Measurements from ENCODE around the gene CPVL.

Gene CPVL

DNA sequence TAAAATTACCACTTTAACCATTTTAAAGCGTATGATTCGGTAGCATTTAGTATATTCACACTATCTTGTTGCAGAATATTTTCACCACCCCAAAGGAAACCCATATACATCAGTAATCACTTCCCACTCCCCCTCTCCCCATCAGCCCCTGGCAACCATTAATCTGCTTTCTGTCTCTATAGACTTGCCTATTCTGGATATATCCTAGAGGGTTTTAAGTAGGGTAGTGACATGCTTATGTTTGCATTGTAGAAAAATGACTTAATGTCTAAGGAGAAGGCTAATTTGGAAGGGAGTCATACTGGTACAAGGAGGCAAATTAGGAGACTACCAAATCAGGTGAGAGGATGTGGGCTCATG, 145.6 kb downstream of the CPVL start:
- DNase-seq (ENCODE audit: low spot score): no peak

DNA sequence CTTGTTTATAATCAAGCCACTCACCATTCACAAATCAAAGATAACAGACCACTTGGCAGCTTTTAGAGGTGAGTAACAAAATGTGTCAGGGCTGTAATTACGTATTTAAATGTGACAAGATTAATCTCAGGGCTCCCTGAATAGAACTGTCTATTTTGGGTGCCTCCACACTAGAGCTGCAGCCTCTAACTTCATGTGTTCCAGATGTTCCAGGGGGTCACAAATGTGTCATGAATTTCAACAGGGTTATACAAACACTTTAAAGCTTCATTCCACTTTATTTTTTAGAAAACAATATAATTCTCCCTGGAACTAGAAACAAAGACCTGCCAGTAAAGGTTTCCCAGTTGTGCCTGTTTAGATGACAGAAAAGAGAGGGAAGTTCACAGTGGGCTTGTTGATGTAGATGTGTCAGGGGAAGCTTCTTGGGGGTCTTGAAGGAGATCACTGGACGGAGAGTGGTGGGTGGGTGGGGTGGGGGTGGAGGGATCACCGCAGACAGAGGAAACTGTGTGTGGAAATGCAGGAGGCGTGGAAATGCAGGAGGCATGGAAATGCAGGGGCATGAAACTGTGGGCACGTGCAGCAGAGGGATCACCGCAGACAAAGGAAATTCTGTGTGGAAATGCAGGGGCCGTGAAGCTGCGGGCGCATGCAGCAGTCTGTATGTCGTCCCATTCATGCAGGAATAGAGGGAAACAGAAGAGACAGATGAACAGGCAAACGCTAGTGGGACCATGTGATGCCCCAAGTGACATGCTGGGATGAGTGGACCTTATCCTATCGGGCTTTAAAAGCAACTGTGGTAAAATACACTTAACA, 146.2 kb downstream of the CPVL start:
- no peak for DNase-seq (ENCODE audit: low spot score)

DNA sequence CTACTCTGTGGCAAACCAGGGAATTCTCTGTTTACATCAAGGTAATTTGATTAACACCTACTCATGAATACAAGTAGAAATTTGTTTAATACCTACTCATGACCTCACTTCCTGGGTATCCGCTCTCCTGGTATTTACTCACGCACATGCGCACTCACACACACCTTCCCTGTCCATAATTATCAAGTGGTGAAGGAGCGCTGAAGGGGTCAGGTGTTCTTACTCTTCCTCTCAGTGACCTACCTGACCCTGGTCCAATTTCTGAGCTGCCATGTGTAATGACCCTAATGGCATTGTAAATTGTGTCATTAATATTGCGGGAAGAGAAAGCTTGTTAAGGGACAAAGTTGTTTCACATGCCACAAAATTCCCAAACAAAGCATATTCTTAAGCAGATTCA, 146.9 kb downstream of the CPVL start:
- DNase-seq (ENCODE audit: low spot score): no peak

DNA sequence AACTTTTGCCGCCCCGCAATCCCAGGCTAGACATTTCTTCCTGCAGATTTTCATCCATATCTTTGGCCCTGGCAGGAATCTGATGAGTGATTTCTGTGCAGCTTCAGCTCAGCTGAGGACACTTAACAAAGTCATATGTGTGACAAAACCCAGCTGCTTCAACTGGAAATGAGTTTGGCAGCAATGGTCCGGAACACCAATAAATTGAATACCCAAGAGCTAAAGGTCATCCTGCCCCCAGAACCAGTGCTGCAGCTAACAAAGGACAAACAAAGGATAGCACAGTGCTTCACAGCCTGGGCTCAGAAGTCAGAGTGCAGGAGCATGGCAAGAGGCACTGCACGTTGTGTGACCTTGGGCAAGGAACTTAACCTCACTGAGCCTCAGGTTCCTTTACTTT, 148.2 kb downstream of the CPVL start:
- no peak for DNase-seq (ENCODE audit: low spot score)

DNA sequence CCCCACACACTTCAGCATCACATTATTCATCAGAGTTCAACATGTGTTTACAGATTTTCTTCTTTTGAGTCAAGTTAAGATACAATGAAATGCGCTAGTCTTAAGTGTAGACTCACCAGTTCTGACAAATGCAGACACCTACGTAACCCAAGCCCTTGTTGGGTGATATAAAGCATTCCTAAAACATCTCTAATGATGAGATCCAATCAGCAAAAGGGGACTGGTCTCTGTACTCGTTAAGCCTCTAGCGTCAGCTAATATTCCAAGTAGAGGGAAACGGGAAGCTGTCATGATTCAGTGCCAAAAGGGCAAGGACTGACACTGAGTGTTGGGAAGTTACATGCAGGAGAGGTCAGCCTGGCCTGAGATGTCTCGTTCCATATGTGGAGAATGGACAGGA, 149.5 kb downstream of the CPVL start:
- DNase-seq (ENCODE audit: low spot score): no peak

DNA sequence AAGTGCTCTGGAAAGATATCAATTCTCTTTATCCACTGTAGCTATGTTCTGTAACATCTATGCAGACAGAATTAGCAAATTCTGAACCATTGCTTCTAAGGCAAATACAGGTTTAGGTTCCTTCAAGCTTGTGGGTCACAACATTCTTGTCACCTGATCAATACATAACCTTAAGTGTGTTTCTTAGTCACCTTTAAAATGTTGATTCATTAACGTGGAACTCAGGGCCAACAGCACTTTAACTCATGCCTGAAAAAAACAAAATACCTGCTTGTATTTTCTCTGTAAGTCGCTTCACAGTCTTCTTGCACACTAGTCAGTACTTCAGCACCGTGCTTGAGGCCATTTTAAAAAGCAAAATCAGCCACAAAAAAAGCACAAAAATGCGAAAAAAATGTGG, 153.0 kb downstream of the CPVL start:
- DNase-seq (ENCODE audit: low spot score): no peak

DNA sequence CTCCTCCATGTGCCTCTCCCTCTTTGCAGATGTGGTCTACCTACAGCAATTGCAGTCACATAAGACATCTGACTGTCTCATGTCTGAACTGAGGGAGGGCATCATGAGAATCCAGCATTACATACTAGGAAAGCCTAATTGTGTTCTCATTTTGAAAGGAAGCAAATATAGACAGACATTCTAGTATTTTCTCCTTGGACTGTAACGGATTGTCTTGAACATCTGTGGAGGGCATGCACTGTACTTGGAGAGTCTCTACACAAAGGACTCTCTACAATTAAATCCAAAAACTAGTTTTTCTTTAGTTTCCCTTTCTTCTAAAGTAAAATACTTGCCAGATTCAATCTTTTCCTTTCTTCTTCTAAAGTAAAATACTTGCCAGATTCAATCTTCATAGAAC, 153.5 kb downstream of the CPVL start:
- no peak for DNase-seq (ENCODE audit: low spot score)

DNA sequence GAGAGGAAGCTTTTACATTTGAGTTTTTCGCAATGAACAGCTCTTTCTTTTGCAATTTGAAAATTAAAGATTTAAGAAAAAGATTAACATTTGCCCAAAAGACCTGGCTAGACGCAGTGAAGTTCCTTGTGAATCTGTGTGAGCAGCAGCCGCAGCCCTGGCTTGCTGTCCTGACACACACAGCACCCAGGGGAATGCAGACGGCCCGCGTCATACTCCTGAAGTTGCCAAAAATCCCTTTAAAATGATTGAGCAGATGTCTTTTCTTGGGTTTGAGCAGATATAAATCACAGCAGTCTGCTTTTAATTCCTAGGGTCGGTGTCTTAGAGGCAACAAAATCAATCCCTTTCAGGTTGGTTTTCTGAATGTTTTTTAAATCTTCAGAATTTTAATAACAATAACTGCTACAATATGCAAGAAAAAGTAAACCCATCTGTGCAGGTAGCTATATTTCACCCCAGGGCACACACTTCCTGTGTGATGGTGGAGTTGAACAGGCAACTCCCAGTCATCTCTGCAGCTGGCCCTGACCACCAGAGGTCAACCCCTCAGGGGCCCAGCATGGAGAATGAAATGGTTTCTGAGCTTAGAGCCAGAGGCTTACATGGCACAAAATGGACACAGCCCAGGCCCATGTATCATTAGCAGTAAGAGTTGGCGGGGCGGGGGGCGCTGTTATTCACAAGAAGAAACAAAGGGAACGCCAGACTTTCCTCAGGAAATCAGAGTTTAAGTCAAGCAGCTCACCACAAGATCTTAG, 156.0 kb downstream of the CPVL start:
- DNase-seq (ENCODE audit: low spot score): no peak

DNA sequence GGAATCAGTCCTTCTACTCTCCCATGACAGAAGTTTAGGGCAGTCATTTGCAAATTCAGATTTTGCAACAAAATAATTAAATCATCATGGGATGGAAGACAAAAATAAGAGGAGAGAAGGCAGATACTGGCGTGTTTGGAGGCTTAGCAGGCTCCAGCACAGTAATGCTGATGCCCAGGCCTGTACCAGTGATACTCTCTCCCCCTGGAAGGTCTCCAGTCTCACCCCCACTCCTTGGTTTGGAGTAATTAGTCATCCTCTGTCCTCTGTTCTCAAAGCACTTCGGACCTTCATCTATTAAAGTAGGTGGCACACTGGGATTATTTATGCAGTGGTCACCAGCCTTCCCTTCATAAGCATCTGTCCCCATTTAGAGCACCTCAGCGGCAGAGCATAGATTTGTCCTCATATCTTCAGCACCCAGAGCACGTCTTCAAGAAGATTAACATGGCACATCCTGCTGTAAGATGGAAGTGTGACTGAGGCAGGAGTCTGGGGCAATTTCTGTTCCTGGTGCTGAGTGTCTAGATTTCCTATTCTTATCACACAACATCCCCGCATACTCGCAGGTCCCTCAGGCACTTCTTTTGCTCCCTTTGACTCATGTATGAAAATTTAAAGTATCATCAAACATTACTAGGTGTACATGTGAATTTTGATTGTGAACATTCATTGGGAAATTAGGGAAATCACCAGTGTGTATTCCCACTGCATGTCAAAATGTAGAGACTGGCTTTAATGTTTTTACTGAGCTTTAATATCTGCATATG, 156.9 kb downstream of the CPVL start:
- no peak for DNase-seq (ENCODE audit: low spot score)

DNA sequence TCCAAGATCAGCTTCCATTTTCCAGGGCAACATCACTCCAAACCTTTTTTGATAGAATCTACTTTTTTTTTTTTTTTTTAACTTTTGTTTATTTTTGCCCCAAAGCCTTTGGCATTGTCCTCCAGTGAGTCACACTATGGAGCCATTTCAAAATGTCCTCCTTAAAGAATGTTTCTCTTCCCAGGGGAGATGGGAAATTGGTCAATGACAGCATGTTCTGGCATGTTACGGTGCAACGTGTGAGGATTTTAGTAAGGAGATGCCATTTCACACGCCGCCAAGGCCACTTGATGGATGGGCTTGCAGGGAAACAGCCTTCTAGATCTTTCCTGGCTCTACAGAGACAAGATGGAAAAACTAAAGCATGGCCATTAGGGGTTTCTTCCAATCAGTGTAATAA, 157.5 kb downstream of the CPVL start:
- DNase-seq (ENCODE audit: low spot score): no peak

DNA sequence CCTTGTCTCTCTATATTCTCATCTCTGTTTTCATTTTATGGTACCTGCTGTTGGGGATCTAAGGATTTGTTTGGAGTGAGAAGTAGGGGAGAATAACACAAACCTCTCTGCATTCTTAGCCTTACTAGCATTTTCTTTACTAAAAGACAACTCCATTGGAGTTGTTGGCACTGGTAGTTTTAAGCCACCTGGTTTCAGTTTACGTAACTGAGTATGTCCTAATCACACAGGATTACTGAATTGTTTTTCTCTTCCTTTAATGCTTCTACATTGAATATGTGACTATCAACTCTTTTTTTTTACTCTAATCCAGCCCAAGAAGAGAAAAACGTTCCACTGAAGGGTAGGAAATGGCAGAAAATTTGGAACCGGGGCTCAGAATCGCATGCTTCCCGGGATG, 158.2 kb downstream of the CPVL start:
- no peak for DNase-seq (ENCODE audit: low spot score)

DNA sequence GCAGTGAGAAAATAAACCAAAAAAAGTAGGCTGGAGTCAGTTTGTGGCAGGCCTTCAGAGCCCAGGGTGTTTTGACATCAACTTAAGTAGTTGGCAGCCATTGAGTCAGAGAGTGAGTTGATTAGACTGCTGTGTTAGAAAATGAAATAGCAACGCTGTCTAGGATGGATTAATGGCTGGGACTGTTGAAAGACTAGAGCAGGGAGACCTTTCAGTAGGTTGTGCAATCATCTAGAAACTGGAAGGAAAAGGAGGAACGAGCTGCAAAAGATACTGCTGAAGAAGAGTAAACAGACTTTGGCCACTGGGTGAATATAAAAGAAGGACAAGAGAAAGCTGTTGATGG, 159.6 kb downstream of the CPVL start:
- no peak for DNase-seq (ENCODE audit: low spot score)

DNA sequence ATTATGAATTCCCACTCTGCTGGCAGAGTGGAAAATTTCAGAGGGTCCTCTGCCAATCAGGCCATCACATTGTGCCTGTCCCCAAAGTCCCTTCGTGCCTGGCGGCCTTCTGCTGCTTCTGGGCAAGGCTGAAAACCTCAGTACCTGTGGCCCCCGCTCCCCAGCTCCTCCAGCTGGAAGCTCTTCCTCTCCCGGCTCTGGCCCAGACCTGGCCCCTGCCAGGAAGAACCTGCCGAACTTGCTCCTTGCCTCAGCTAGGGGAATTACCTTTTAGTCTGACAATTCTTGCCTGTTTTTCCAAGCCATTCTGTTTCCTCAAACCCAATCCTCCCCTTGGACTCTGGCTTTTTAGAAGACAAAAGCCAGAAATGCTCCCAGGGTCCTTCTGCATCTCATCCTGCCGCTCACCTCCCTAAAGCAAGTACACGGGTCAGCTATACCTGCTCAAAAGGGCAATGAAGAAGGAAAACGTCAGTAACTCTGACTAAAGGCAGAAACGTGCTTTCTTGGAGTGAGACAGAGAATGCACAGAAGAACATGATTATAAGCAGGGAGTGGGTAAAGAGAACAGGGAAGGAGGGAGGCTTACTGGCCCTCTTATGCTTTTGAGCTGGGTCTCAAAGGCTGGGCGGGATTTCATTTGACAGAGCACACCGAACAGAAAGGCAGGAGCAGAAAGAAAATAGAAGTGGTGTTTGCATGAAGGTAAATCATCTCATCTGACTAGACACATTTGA, 160.1 kb downstream of the CPVL start:
- DNase-seq (ENCODE audit: low spot score): no peak

DNA sequence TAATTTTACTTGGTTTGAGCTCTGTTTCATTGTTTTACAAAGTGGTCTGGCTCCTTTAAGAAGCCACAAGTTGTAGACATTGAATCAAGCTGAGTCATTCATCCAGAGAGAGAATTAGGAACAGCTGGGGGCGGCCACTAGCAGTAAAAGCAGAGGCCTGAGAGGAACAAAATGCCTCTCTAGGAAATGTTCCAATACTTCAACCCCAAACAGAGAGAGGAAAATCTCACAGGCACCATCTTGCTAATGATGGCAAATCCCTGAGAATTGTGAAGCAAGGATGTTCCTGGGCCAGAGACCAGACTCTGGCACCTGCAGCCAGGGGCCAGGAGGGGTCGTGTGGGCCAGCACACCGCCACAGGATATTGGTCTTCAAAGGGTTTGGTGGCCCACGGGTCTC, 161.7 kb downstream of the CPVL start:
- no peak for DNase-seq (ENCODE audit: low spot score)

DNA sequence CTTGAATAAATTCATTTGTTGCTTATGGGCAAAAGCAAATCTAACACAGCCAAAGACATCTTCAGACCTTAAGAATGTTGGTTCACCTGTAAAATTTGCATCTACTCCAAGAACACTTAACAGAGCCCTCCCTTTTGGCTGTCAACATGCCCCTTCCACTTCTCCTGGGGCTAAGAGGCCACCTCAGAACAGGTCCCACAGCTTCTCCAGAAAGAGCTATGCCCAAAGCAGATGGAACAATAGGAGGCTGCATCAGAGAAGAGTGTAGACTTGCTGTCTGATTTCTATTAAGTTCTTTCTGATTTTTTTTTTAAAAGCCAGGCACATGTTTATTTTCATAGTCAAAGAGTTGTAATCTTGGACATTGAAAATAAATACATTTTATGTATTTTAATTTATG, 162.1 kb downstream of the CPVL start:
- no peak for DNase-seq (ENCODE audit: low spot score)

DNA sequence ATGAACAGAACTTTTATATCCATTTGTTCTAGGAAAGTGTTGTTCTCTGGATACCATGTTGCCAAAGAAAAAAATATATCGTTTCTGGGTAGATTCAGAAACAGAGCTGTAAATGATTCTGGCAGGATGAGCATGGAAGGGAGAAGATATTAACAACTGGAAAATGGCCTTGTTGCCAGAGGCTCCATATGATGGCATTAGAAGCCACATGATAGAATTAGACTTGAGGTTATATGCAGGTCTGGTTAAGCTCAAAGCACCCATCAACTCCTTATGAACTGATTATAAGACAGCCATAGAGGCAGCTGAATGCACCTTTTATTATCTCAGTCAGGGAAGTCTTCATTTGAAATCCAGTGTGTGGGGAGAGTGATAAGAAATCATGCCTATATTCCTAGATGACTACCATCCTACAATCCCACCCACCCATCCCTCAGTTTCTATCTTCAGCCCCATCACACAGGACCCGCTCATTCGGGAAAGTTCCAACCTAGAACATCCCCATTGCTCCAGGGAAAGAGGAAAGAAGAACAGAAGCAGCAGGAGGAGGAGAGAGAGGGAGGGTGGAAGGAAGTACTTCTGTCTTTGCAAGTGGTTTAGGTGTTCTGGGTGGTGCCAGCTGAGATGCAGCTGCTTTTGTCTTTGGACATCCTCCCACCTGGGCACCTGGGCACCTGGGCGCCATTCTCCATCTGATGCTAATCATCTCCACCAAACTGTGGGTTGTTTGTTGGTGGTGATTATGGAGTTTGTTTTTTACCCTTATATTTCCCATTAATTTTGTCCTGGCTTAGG, 162.7 kb downstream of the CPVL start:
- no peak for DNase-seq (ENCODE audit: low spot score)

DNA sequence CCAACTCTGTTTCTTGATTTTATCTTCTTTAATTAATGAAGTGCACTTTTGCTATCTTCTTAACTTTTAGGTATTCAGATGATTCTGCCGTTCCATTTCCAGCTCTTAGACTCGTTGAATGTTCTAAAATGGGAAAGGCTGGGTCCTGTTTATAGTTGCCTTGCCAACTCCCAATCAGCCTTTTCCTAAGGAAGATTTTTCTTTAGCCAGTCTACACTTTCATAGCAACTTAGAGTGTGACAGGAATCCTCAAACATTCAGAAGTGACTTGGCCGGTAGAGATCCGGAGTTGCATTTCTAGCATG, 165.2 kb downstream of the CPVL start:
- no peak for DNase-seq (ENCODE audit: low spot score)

DNA sequence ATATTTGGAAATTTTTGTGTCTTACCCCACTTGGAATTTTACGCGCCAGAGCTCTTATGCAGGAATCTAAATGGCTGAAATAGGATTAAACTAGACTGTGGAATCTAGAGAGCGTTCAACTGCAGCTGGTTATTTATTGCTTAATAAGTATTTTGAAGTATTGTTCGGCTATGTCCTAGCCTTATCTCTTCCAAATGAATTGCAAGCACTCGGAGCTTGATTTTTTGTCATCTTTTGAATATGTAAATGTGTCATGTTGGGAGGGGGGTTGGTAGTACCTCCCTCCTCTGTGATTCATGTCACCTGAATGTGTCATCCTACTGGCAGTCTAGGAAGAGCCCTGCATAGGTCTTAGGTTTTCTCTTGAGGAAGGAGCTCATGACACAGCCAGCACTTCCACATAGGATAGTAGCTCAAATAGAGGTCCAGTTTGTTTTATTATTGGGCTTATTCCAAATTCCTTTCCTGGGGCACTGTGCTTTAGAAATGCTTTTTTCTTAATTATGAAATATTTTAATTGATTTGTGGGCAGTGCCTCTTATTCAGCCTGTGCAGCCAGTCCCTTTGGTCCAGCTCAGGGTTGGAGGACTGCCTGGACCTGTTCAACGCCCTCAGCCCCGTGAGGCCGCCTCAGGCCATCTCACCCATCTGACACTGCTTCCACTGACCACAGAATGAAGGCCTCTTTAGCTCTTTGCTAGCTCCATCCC, 165.7 kb downstream of the CPVL start:
- DNase-seq (ENCODE audit: low spot score): no peak

DNA sequence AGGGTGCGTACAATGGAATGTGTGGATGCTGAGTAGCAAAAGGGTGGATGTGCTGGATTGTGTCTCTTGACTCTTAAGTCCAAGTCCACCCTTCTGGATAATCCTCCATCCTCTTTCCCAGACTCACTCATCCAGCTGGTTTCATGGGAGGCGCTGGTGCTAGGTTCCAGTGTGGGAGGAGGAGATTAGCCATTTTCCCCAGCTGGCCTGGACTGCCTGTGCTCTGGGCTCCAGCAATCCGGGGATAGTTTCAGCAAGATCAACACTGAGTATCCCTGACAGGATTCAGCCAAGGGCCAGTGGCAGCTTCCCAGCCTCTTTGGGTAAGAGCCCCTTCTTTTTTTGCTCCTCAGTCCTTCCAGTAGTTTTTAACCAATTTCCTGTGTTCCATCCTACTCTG, 166.6 kb downstream of the CPVL start:
- no peak for DNase-seq (ENCODE audit: low spot score)

DNA sequence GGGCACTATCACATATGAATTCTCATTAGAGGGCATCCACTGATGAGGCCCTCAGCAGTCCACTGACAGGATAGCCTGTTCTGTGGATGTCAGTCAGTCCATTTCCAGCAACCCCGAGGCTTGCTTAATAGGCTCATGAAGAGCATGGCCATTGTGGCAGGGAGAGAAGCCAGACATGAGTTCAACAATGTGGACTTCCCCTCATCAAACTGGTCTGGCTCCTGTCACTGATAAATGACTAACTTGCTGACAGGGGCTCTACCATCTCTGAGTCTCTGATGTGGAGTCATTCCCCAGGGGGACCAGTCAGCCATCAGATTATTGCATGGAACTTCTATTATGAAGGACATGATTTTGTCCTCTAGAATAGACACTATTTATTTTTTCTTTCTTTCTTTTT, 168.5 kb downstream of the CPVL start:
- no peak for DNase-seq (ENCODE audit: low spot score)

DNA sequence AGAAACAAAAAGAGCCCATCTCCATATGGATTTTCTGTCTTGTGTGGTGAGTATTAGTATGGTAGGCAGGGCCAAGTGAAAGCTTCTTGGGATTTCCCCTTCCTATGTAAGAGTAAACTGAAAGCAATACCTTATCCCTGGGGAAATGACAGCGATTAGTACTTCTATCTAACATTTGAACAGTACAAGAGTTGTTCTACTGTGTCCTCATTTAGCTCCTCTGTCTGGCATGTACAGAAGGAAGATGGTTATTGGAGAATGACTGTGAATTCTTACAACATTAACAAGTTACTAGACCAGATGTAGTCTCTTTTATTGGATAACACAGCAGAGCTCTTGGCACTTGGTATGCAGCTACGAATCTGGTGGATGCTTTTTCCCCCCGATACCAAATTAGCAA, 170.3 kb downstream of the CPVL start:
- DNase-seq (ENCODE audit: low spot score): no peak
